Muscle of leg (tissue), 11 donors: ENCODE data around the gene LYRM4. TPM values are rescaled to one million over a fixed set of nuclear protein-coding genes. Genes with fewer than 3 reads are reported as not detected.

ENCODE experiments used
- DNase-seq: peaks from one replicate; pipeline ENCODE4 v3.0.0; 2013
- H3K27ac ChIP-seq: one replicate; pipeline ENCODE4 v1.5.1; 2013; ENCODE audit warnings: mild to moderate bottlenecking, low read length, control low read depth
- H3K27me3 ChIP-seq: one replicate; pipeline ENCODE4 v1.6.1; 2013; ENCODE audit warnings: low read length; ENCODE audit not compliant: control insufficient read depth, insufficient read depth
- H3K36me3 ChIP-seq: one replicate; pipeline ENCODE4 v1.6.1; 2013; ENCODE audit warnings: low read length; ENCODE audit not compliant: control insufficient read depth, insufficient read depth
- H3K4me1 ChIP-seq: one replicate; pipeline ENCODE4 v1.6.1; 2013; ENCODE audit warnings: low read length; ENCODE audit not compliant: control insufficient read depth, insufficient read depth
- H3K4me3 ChIP-seq: one replicate; pipeline ENCODE4 v1.5.1; 2013; ENCODE audit warnings: low read length, control low read depth
- H3K9me3 ChIP-seq: replicated peaks from 2 replicates; pipeline ENCODE4 v1.6.1; 2013; ENCODE audit warnings: low read depth, low read length; ENCODE audit not compliant: control insufficient read depth
- WGBS: methylation state at CpG from one replicate; pipeline ENCODE4 v1.1.5; 2013; ENCODE audit warnings: missing lambda C conversion rate; ENCODE audit not compliant: insufficient coverage; 5-methylcytosine and 5-hydroxymethylcytosine counted together
- polyA plus RNA-seq, 8 donors: library from polyadenylated mRNA; unstranded; fragments of 120-200 nt; gene quantifications; one replicate each; pipeline versions ENCODE4 v1.2.1 to v1.2.3, GENCODE V29; 2013; ENCODE audit warnings: inconsistent platforms in 1 of 8, low replicate concordance in 1 of 8; ENCODE audit not compliant: insufficient read length in 8 of 8, insufficient read depth in 1 of 8
- total RNA-seq: library from RNA; stranded (reverse); fragments of 120-200 nt; gene quantifications from one replicate; pipeline ENCODE4 v1.2.4, GENCODE V29; 2013

Gene LYRM4
- total and polyA plus RNA-seq, 9 donors, result 21.8 to 36.6 (median 29.4) TPM

DNA sequence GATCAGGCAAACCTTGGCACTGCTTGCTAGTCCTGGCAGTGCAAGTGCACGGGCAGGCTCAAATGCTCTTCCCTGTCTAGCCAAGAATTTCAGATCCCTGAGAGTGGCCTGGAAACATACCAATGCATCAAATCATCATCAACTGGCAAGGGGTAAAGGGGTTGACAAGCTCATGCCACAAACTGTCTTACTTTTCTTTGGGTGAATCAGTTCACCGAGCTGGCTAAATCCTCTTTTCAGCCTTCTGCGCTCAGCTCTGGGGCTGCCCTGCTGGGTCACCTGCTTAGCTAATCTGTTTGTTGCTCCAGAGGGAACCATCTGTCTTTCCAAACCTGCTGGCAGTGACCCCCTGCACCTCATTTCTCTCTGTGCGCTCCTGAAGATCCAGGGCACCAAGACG lies 59.5 kb downstream of the LYRM4 start:
- Histone ChIP-seq H3K36me3 (peaks cover under 1% of the 10 kb centered on the region), H3K27ac (no peak overlapping the region), H3K9me3 (no peaks in the 10 kb centered on the region), H3K4me1 (peaks cover 41% of the 10 kb centered on the region), H3K4me3 (no peak overlapping the region), H3K27me3 (no peaks in the 10 kb centered on the region)
- no peak for DNase-seq
- WGBS, result 73% methylated on average over 3 of the region's 5 CpGs

DNA sequence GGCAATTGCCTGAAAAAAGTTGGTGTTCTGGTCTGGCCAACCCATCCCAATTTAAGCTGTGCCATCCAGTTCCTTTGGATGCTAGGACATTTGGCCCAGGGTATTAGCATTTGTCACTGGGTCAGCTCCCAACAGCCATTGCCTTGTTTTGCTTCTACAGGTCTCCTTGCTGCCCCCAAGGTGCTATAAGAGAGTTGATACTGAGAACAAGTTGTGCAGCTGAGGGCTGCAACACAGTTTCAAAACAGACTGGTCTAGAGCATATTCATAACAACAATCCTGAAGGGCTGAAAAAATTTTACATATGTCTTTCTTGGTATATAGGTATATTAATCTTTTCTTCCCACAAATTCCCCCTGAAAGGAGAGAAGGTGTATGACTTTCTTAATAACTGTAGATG lies 61.0 kb downstream of the LYRM4 start:
- Histone ChIP-seq H3K9me3 (no peaks in the 10 kb centered on the region), H3K27ac (no peak overlapping the region), H3K4me3 (no peak overlapping the region), H3K36me3 (peaks cover 2% of the 10 kb centered on the region), H3K27me3 (no peaks in the 10 kb centered on the region), H3K4me1 (peaks cover 27% of the 10 kb centered on the region)
- DNase-seq, result no peak

DNA sequence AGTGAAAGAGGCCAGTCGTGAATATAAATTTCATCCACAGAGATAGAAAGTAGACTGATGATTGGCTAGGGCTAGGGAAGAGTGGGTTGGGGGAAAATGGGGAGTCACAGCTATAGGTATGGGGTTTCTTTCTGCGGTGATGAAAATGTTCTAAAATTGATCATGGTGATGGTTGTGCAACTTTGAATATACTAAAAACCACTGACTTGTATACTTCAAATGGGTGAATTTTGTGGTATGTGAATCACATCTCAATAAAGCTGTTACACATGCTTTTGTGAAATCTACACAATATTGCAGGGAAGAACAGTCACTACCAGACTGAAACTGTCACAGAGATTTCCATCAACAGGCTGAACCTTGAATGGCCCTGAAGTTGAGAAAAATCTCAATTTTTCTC lies 61.5 kb downstream of the LYRM4 start:
- 100% methylated on average over 1 of the region's 2 CpGs for WGBS

DNA sequence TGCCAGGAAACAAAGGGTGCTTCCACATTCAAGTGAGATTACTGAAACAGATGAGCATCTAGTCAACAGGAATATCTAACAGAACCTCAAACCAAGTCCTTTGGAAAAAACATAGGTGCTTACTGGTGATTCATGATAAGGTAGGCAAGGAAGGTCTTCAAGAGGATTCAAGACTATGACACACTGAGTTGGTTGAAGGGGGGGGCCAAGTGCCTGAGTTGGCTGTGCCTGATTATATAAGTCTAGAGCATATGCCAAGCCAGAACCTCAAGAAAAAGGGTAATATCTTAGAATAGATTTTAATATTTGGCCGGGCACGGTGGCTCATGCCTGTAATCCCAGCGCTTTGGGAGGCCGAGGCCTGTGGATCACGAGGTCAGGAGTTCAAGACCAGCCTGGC lies 63.7 kb downstream of the LYRM4 start:
- Histone ChIP-seq H3K36me3 (peaks cover 2% of the 10 kb centered on the region), H3K4me1 (peaks cover 6% of the 10 kb centered on the region), H3K27me3 (no peaks in the 10 kb centered on the region), H3K27ac (no peak overlapping the region), H3K4me3 (no peak overlapping the region), H3K9me3 (no peaks in the 10 kb centered on the region)
- no peak for DNase-seq
- WGBS, result 89% methylated on average over 5 of the region's 5 CpGs

More for the DNA sequence above, 61.5 kb downstream of the LYRM4 start:
- no peak for DNase-seq
- Histone ChIP-seq H3K27me3 (no peaks in the 10 kb centered on the region), H3K4me3 (no peak overlapping the region), H3K9me3 (no peaks in the 10 kb centered on the region), H3K4me1 (peaks cover 23% of the 10 kb centered on the region), H3K36me3 (peaks cover 2% of the 10 kb centered on the region), H3K27ac (no peak overlapping the region)

- DNase-seq, result no peak
- H3K9me3 ChIP-seq, result no peaks in the 10 kb centered on the region
- H3K27ac ChIP-seq, result no peak overlapping the region
- 96% methylated on average over 7 of the region's 11 CpGs for WGBS
- peaks cover 2% of the 10 kb centered on the region for H3K4me1 ChIP-seq
- peaks cover 2% of the 10 kb centered on the region for H3K36me3 ChIP-seq
- H3K27me3 ChIP-seq, result no peaks in the 10 kb centered on the region
- no peak overlapping the region for H3K4me3 ChIP-seq
Observed at GRCh38 chr6:5192135-5192794, 68.5 kb downstream of the LYRM4 start.

DNA sequence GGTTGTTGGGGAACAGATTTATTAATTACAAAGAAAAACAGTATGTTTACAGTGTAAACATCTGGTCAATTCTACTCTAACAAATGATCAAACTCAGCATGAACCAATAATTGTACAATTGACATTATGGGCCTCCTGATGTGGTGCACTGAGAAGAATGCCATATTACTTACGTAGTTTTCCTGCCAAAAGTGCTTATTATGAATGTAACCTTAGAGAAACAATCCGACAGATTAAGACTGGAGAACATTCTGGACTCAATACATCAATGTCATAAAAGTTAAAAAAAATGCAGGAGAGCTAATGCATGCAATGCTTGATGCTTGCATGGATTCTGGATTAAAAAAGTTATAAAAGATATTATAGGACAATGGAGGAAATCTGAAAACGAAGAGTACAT lies 69.0 kb downstream of the LYRM4 start:
- H3K4me1 ChIP-seq, result peaks cover 2% of the 10 kb centered on the region
- H3K27me3 ChIP-seq, result no peaks in the 10 kb centered on the region
- DNase-seq, result no peak
- WGBS, result no CpG with 5 or more reads among the region's 3 CpGs
- H3K27ac ChIP-seq, result no peak overlapping the region
- H3K4me3 ChIP-seq, result no peak overlapping the region
- H3K36me3 ChIP-seq, result peaks cover 2% of the 10 kb centered on the region
- H3K9me3 ChIP-seq, result no peaks in the 10 kb centered on the region

DNA sequence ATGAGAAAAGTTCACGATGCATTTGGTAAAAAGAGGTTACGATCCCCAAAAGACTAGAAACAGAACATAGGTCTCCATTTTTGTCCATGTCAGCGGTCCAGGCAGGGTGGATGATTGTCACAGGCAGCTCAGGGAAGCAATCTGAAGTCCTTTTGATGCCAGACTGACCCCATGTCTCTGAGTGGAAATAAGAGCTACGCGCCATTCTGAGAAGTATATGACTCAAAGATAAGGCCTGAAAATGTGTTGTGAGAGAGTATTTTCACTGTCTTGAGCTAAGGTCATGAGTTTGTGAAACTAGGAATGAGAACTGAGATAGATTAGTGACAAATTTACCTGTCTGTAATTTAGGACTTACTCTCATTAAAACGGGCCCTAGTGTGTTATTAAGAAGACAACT lies 69.5 kb downstream of the LYRM4 start:
- no peaks in the 10 kb centered on the region for H3K27me3 ChIP-seq
- DNase-seq, result no peak
- H3K9me3 ChIP-seq, result no peaks in the 10 kb centered on the region
- peaks cover 2% of the 10 kb centered on the region for H3K4me1 ChIP-seq
- 100% methylated on average over 5 of the region's 6 CpGs for WGBS
- no peak overlapping the region for H3K4me3 ChIP-seq
- H3K27ac ChIP-seq, result no peak overlapping the region
- H3K36me3 ChIP-seq, result peaks cover under 1% of the 10 kb centered on the region

DNA sequence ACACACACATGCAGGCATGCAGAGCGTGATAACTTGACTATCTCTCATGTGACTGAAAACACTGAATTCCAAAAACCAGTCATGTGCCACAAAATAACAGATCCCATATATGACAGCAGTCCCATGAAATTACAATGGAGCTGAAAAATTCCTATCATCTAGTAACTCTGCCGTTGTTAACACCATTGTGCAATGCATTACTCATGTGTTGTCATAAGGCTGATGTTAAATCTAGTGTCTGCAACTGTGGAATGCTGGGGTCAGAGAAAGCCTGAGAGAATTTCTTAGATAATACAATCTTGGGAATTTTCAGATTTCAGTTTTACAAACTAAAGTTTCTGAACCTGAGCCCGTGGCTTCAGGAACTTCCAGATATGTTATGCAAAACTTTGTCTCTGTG lies 70.2 kb downstream of the LYRM4 start:
- Histone ChIP-seq H3K27me3 (no peaks in the 10 kb centered on the region), H3K27ac (no peak overlapping the region), H3K4me1 (peaks cover 2% of the 10 kb centered on the region), H3K4me3 (no peak overlapping the region), H3K36me3 (no peaks in the 10 kb centered on the region), H3K9me3 (no peaks in the 10 kb centered on the region)
- no peak for DNase-seq
- no CpG with 5 or more reads among the region's 3 CpGs for WGBS

DNA sequence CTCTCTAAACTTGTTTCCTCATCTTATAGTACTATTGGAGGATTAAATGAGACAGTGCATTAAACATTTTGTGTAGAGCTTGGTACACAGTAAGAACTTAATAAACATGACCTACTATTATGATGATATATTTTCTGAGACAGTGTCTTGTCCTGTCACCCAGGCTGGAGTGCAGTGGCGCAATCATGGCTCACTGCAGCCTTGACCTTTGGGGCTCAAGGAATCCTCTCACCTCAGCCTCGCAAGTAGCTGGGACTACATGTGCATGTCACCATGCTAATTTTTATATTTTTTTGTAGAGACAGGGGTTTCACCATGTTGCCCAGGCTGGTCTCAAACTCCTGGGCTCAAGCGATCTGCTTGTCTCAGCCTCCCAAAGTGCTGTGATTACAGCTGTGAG lies 72.1 kb downstream of the LYRM4 start:
- Histone ChIP-seq H3K27me3 (no peaks in the 10 kb centered on the region), H3K4me3 (no peak overlapping the region), H3K36me3 (no peaks in the 10 kb centered on the region), H3K4me1 (peaks cover 2% of the 10 kb centered on the region), H3K9me3 (no peaks in the 10 kb centered on the region), H3K27ac (no peak overlapping the region)
- no peak for DNase-seq
- WGBS, result no CpG with 5 or more reads among the region's 3 CpGs

GRCh38 chr6:5184878-5185277 lies 75.9 kb downstream of the LYRM4 start:
- H3K4me3 ChIP-seq, result no peak overlapping the region
- no peaks in the 10 kb centered on the region for H3K4me1 ChIP-seq
- H3K27ac ChIP-seq, result no peak overlapping the region
- no peak for DNase-seq
- H3K9me3 ChIP-seq, result no peaks in the 10 kb centered on the region
- WGBS, result 89% methylated on average over 4 of the region's 9 CpGs
- H3K36me3 ChIP-seq, result no peaks in the 10 kb centered on the region
- no peaks in the 10 kb centered on the region for H3K27me3 ChIP-seq

DNA sequence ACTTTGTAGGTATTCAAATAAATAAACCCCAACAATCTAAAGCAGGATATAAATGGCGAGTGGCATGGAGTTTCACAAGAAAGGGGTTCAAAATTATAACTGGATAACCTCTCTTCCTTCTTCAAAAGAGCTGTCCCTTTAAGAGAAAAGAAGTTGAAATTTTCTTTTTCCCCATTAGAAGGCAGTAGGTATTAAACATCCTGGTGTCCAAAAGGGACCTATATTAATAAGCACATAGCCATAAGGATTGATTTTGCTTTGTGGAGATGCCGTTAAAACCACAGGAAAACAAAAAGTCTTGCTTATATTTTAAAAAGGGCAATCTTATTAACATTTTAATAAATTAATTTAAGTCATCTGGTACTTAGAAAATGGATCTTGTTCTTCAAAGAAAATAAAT lies 76.5 kb downstream of the LYRM4 start:
- Histone ChIP-seq H3K9me3 (no peaks in the 10 kb centered on the region), H3K4me3 (no peak overlapping the region), H3K36me3 (no peaks in the 10 kb centered on the region), H3K4me1 (no peaks in the 10 kb centered on the region), H3K27me3 (no peaks in the 10 kb centered on the region), H3K27ac (no peak overlapping the region)
- no CpG with 5 or more reads among the region's 2 CpGs for WGBS
- DNase-seq, result peak; percentile 61
